GM12891 (cell line): ENCODE measurements around the gene MAPK4.

Experiments
- PAX5 ChIP-seq: IDR thresholded peaks from 2 replicates; pipeline ENCODE4 v1.6.1; 2011; ENCODE audit warnings: low read length, moderate library complexity, mild to moderate bottlenecking; ENCODE audit not compliant: insufficient read depth, severe bottlenecking
- POLR2A ChIP-seq: IDR thresholded peaks from 2 replicates; pipeline ENCODE4 v1.6.1; 2011; ENCODE audit warnings: low read depth, low read length, control low read depth
- POLR2AphosphoS5 ChIP-seq: IDR thresholded peaks from 2 replicates; pipeline ENCODE4 v1.6.1; 2011; ENCODE audit warnings: low read depth, low read length, control low read depth
- POU2F2 ChIP-seq: IDR thresholded peaks from 2 replicates; pipeline ENCODE4 v1.6.1; 2011; ENCODE audit warnings: low read depth, mild to moderate bottlenecking, control low read depth, low read length, moderate library complexity
- SPI1 ChIP-seq: IDR thresholded peaks from 2 replicates; pipeline ENCODE4 v1.6.1; 2011; ENCODE audit warnings: low read depth, low read length, control low read depth
- TAF1 ChIP-seq: IDR thresholded peaks from 2 replicates; pipeline ENCODE4 v1.6.1; 2011; ENCODE audit warnings: low read depth, low read length, control low read depth

DNA sequence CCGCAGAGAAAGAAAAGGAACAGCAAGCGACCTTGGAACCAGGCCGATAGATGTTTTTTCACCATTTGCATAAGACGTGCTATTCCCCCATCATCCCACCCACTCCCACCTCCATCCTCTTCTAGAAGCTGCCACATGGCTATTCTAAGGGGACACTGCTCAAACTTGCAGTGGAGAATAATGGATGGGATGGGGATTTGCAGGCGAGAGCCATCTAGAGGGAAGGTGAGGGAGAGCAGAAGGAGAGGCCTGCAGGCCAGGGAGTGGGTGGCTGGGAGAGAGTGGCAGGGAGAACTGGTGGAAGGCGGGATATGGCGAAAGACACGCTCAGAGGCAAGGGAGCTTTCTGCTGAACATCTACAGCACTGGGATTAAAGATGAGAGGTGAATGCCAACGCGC, 84.9 kb downstream of the MAPK4 start:
- TF ChIP-seq TAF1 (no peak), POLR2A (no peak), POLR2AphosphoS5 (no peak), PAX5 (no peak), POU2F2 (no peak), SPI1 (no peak)
